ENCODE data around the gene OGFOD3. TPM values are rescaled to one million over a fixed set of nuclear protein-coding genes. Genes with fewer than 3 reads are reported as not detected.
"Not testable (repeated sequence)": the region's sequence is repeated elsewhere in the genome, so short reads cannot be mapped to it uniquely, and the experiment has no call there.

The OGFOD3 gene
- total RNA-seq, 1 donor from 2014 or later, result 31.3 TPM

DNA sequence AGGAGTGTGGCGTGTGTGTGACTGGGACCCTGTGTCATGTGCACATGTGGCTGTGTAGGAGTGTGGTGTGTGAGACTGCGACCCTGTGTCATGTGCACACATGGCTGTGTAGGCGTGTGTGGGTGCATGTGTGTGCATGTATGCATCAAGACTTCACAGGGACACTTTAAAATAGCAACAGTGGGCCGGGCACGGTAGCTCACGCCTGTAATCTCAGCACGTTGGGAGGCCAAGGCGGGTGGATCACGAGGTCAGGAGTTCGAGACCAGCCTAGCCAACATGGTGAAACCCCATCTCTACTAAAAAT, 36.7 kb downstream of the OGFOD3 start:
- DNase-seq (ENCODE audit: low spot score); intact Hi-C loops (cut with DNase I): not testable (repeated sequence)

DNA sequence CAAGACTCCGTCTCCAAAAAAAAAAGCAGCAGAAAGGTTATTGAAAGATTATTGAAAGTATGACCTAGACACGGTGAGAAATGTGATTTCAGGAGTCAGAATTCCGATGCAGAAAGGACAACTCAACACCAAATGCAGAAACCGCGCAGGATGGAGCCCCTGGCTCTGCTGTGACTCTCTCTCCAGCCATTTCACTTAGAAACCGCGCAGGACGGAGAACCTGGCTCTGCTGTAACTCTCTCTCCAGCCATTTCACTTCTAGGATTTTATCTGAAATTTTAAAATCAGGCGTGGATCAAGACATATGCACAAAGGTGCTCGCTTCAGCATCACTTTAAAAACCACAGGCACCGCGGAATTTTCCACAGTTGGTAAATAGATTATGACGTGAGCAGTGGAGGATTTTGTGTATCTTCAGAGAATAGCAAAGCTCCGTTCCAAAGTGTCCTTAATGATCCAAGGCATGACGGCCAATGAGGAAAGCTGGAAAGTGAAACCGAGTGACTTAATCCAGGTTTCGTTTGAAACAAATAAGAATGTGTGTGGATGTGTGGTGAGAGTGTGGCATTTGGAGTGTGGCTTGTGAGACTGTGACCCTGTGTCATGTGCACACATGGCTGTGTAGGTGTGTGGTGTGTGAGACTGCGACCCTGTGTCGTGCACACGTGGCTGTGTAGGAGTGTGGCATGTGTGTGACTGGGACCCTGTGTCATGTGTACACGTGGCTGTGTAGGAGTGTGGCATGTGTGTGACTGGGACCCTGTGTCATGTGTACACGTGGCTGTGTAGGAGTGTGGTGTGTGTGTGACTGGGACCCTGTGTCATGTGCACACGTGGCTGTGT, 37.3 kb downstream of the OGFOD3 start:
- no peak for DNase-seq (ENCODE audit: low spot score)
- intact Hi-C loops (cut with DNase I), result no loop called here

DNA sequence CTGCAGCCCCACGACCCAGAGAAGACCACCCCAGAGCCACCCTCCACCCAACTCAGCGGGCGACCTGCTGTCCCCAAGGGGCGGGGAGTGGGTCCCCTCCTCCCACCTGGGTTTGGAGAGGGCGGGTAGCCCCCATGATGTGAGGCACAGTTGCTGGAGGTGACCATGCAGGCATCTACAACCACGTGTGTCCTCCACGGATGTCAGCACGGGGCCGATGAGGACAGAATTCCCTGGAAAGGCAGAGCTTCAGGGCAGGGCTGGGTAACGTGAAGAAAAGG, 39.7 kb downstream of the OGFOD3 start:
- intact Hi-C loops (cut with DNase I), result no loop called here
- no peak for DNase-seq (ENCODE audit: low spot score)

- intact Hi-C loops (cut with DNase I), result no loop called here
- DNase-seq (ENCODE audit: low spot score), result no peak
Measured at GRCh38 chr17:82377924-82378740, 40.3 kb downstream of the OGFOD3 start.

DNA sequence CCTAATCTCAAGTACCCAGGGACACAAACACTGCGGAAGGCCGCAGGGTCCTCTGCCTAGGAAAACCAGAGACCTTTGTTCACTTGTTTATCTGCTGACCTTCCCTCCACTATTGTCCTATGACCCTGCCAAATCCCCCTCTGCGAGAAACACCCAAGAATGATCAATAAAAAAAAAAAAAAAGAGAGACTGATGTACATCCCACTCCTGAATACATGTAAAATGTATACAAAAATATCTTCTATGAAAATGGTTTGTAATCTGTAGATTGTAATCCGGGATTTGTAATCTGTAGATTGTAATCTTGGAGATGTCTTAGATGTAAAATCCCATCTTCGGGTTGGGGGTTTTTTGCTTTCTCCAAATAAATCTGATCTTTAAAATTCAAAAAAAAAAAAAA, 41.1 kb downstream of the OGFOD3 start:
- intact Hi-C loops (cut with DNase I); DNase-seq (ENCODE audit: low spot score): not testable (repeated sequence)

DNA sequence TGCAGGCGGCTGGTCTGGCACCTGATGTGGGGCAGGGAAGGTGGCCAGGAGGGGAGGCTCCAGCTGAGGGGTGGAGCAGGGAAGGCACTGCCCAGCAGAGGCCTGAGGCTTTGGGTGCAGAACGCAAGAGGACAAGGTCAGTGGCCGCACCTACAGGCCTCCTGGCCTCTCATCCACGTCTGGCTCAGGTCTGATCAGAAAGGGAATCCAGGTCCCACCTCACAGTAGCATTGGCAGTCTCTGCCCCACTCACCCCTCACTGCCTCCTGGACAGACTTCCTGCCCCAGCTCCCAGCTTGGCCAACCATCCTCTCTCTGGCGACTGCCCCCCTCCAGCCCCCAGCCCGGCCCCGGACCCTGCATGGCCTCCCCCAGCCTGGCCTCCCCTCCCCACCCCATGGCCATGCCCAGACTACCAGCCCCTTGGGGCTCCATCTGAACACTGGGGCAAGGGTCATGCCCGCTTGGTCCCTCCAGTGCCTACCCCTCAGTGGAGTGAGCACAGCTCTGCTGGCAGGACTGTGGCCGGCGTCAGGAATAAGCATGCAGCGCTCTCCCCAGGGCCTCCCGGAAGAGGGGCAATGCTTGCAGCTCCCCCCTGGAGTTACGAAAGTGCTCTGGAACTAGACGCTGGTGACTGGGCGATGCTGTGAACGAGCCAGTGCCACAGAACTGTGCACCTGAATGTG, 42.2 kb downstream of the OGFOD3 start:
- intact Hi-C loops (cut with DNase I), result no loop called here
- no peak for DNase-seq (ENCODE audit: low spot score)

- DNase-seq (ENCODE audit: low spot score), result no peak
- intact Hi-C loops (cut with DNase I), result no loop called here
Measured at GRCh38 chr17:82375359-82376041, 42.9 kb downstream of the OGFOD3 start.

DNA sequence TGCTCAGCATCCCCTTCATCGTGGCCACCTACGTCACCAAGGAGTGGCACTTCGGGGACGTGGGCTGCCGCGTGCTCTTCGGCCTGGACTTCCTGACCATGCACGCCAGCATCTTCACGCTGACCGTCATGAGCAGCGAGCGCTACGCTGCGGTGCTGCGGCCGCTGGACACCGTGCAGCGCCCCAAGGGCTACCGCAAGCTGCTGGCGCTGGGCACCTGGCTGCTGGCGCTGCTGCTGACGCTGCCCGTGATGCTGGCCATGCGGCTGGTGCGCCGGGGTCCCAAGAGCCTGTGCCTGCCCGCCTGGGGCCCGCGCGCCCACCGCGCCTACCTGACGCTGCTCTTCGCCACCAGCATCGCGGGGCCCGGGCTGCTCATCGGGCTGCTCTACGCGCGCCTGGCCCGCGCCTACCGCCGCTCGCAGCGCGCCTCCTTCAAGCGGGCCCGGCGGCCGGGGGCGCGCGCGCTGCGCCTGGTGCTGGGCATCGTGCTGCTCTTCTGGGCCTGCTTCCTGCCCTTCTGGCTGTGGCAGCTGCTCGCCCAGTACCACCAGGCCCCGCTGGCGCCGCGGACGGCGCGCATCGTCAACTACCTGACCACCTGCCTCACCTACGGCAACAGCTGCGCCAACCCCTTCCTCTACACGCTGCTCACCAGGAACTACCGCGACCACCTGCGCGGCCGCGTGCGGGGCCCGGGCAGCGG, 43.6 kb downstream of the OGFOD3 start:
- intact Hi-C loops (cut with DNase I), result no loop called here
- no peak for DNase-seq (ENCODE audit: low spot score)

- DNase-seq (ENCODE audit: low spot score), result no peak
Measured at GRCh38 chr17:82373731-82374625, 44.4 kb downstream of the OGFOD3 start.

GRCh38 chr17:82373072-82373452, 45.3 kb downstream of the OGFOD3 start:
- intact Hi-C loops (cut with DNase I), result not testable (repeated sequence)

More at GRCh38 chr17:82373731-82374625, 44.4 kb downstream of the OGFOD3 start:
- intact Hi-C loops (cut with DNase I), result no loop called here

GRCh38 chr17:82372249-82373071, 45.9 kb downstream of the OGFOD3 start:
- intact Hi-C loops (cut with DNase I), result no loop called here
- DNase-seq (ENCODE audit: low spot score), result no peak

More at GRCh38 chr17:82373072-82373452, 45.3 kb downstream of the OGFOD3 start:
- DNase-seq (ENCODE audit: low spot score), result not testable (repeated sequence)

GRCh38 chr17:82371333-82372248, 46.8 kb downstream of the OGFOD3 start, which contains the start of gene UTS2R:
TSS of gene UTS2R (plus strand) at chr17:82371765. CDS start at chr17:82374325, 2,560 bp downstream.
- no peak for DNase-seq (ENCODE audit: low spot score)

GRCh38 chr17:82370471-82371332, 47.7 kb downstream of the OGFOD3 start:
- intact Hi-C loops (cut with DNase I), result no loop called here
- DNase-seq (ENCODE audit: low spot score), result no peak

More at GRCh38 chr17:82371333-82372248, 46.8 kb downstream of the OGFOD3 start, which contains the start of gene UTS2R:
- intact Hi-C loops (cut with DNase I), result no loop called here

DNA sequence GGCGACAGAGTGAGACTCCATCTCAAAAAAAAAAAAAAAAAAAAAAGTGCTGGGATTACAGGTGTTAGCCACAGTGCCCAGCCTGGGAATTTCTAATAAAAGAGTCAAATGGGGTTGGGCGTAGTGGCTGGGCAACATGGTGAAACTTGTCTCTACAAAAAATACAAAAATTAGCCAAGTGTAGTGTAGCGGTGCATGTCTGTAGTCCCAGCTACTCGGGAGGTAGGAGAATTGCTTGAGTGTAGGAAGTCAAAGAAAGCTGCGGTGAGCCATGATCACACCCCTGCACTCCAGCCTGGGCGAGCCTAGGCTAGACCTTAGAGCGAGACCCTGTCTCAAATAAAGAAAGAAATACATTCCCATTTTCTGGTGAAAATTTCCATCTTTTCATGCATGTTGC, 49.2 kb downstream of the OGFOD3 start:
- intact Hi-C loops (cut with DNase I), result no loop called here
- no peak for DNase-seq (ENCODE audit: low spot score)

GRCh38 chr17:82367724-82368524, 50.5 kb downstream of the OGFOD3 start:
- DNase-seq (ENCODE audit: low spot score), result no peak
- intact Hi-C loops (cut with DNase I), result no loop called here

Measured in cardiac septum (tissue), 1 donor.